ENCODE results near the gene NDEL1. TPM values are rescaled to one million over a fixed set of nuclear protein-coding genes. Genes with fewer than 3 reads are reported as not detected.
A peak's percentile ranks its signal among the peaks of the same experiment; 100 is the strongest.

Gene NDEL1
- polyA plus RNA-seq, 3 donors: 29.8 to 58.3 (median 39.7) TPM

DNA sequence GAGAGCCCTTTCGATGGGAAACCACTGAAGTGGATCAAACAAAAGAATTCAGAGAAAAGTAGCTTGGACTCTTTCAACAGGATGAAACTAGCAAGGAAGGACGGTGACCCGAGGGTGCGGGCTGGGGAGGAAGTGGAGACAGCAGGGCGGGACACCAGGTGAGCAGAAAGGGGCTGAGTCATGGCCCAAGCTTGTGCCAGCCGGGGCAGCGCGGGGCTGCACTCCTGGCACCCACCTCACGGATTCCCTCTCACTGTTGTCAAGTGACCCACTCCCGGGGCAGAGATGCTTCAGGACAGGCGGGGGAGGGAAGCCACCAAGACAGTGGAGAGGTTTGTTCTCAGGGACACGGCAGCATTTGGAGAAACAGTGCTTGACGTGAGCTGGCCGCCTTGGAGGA lies 27.3 kb upstream of the NDEL1 start:
- 41% methylated on average over 11 of the region's 14 CpGs for WGBS (ENCODE audit: insufficient coverage)
- no peak overlapping the region for H2AFZ ChIP-seq (ENCODE audit: insufficient read depth, low read depth, low read length, poor library complexity, severe bottlenecking)
- H3K79me2 ChIP-seq (ENCODE audit: insufficient read depth, low read length): peaks cover 1% of the 10 kb centered on the region
- Mint-ChIP-seq H3K27ac (peak overlapping the region in 1 of 7 donors; percentile 23), H3K36me3 (no peaks in the 10 kb centered on the region), H3K9me3 (no peaks in the 10 kb centered on the region), H3K27me3 (ENCODE audit: low read depth in 3 of 3) (peaks cover 0 to 8% (median 8%) of the 10 kb centered on the region in 3 donors), H3K4me1 (peaks cover 32% of the 10 kb centered on the region), H3K4me3 (no peak overlapping the region)
- peaks cover 25 to 34% of the 10 kb centered on the region in 2 donors for H3K4me1 ChIP-seq (ENCODE audit: control insufficient read depth in 1 of 2, insufficient read depth in 2 of 2, low read length in 2 of 2)
- no peaks in the 10 kb centered on the region for H3K27me3 ChIP-seq (ENCODE audit: control insufficient read depth in 2 of 2, insufficient read depth in 2 of 2, low read length in 2 of 2)
- no peaks in the 10 kb centered on the region for H4K20me1 ChIP-seq (ENCODE audit: insufficient read depth, low read length)
- H3K27ac ChIP-seq (ENCODE audit: low read depth in 1 of 2, low read length in 2 of 2): no peak overlapping the region
- H3K36me3 ChIP-seq (replicated peaks in 1 of 2; ENCODE audit: control insufficient read depth in 1 of 2, insufficient read depth in 2 of 2, low read length in 2 of 2): no peaks in the 10 kb centered on the region
- no peaks in the 10 kb centered on the region for H3K9me3 ChIP-seq (replicated peaks in 1 of 2; ENCODE audit: control insufficient read depth in 1 of 2, insufficient read depth in 1 of 2, low read length in 2 of 2)
- DNase-seq: no peak
- H3K4me3 ChIP-seq (replicated peaks in 1 of 3; ENCODE audit: low read depth in 2 of 3, low read length in 3 of 3): no peak overlapping the region
- TF ChIP-seq, protein P1, sequence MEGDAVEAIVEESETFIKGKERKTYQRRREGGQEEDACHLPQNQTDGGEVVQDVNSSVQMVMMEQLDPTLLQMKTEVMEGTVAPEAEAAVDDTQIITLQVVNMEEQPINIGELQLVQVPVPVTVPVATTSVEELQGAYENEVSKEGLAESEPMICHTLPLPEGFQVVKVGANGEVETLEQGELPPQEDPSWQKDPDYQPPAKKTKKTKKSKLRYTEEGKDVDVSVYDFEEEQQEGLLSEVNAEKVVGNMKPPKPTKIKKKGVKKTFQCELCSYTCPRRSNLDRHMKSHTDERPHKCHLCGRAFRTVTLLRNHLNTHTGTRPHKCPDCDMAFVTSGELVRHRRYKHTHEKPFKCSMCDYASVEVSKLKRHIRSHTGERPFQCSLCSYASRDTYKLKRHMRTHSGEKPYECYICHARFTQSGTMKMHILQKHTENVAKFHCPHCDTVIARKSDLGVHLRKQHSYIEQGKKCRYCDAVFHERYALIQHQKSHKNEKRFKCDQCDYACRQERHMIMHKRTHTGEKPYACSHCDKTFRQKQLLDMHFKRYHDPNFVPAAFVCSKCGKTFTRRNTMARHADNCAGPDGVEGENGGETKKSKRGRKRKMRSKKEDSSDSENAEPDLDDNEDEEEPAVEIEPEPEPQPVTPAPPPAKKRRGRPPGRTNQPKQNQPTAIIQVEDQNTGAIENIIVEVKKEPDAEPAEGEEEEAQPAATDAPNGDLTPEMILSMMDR (IDR thresholded peaks at IDR 0.05): no peak
- H3K4me2 ChIP-seq (replicated peaks; ENCODE audit: extremely low read depth, low read length, poor library complexity, severe bottlenecking): no peak overlapping the region
- intact Hi-C loops (cut with micrococcal nuclease): loop anchor here in 1 of 2 donors (5.0 kb wide), 1 partner anchor 34 kb away; no protein-coding TSS in a partner anchor
- no peak overlapping the region for H3K9ac ChIP-seq (ENCODE audit: insufficient read depth, low read length, poor library complexity, severe bottlenecking)

DNA sequence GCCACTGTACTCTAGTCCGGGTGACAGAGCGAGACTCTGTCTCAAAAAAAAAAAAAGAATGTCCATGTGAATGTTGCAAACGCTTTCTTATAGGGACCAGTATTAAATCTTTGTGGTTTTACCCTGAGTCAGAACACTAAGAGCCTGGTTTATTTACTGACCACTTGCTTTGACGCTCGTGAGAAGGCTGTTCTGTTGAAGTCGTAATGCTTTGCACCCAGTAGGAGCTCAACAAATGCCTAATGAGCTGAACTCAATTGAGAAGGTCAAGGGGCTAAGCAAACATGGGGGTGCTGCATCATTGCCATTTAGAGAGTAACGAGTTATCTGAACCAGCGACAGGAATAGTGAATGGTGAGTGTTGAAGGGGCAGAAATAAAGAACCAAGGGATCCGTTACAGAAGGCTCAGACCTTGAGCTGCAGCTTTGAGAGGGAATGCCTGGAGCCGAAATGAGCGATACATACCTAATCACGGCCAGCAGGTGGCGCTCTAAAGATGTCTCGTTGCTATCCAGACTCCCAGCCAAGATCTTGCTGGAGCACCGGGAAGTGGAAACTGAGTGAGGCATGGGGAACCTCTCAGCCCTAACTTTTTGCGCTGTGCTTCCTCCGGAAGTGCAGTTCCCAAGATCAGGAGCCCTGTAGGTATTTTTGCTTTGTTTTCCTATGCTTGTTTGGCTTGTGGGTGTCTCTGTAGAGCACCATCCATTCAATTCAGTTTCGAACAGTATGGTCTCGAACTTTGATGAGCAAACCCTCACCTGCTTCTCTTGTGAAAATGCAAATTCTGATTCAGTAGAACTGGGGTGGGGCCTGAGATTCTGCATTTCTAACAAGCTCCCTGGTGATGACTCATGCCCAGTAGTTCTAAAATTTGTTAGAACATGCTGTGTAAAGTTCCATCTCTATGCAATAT lies 25.5 kb upstream of the NDEL1 start:
- peak overlapping the region in 1 of 2 donors; percentile 4 for H3K27ac ChIP-seq (ENCODE audit: low read depth in 1 of 2, low read length in 2 of 2)
- no peaks in the 10 kb centered on the region for H4K20me1 ChIP-seq (ENCODE audit: insufficient read depth, low read length)
- WGBS (ENCODE audit: insufficient coverage): 47% methylated on average over 10 of the region's 19 CpGs
- H3K79me2 ChIP-seq (ENCODE audit: insufficient read depth, low read length): peaks cover 7% of the 10 kb centered on the region
- TF ChIP-seq, protein P1 (IDR thresholded peaks at IDR 0.05): peak; percentile 93
- Mint-ChIP-seq H3K4me1 (peaks cover 46% of the 10 kb centered on the region), H3K4me3 (peak overlapping the region; percentile 69 to 71), H3K9me3 (no peaks in the 10 kb centered on the region), H3K36me3 (no peaks in the 10 kb centered on the region), H3K27me3 (ENCODE audit: low read depth in 3 of 3) (peaks cover 0 to 9% (median 8%) of the 10 kb centered on the region in 3 donors), H3K27ac (peak overlapping the region; percentile 58 to 91 (median 80))
- peak overlapping the region; percentile 42 for H3K4me2 ChIP-seq (replicated peaks; ENCODE audit: extremely low read depth, low read length, poor library complexity, severe bottlenecking)
- H2AFZ ChIP-seq (ENCODE audit: insufficient read depth, low read depth, low read length, poor library complexity, severe bottlenecking): peak overlapping the region; percentile 18
- peak overlapping the region in 1 of 3 experiments; percentile 27 for H3K4me3 ChIP-seq (replicated peaks in 1 of 3; ENCODE audit: low read depth in 2 of 3, low read length in 3 of 3)
- peak; percentile 73 to 86 (median 83) for DNase-seq
- intact Hi-C loops (cut with micrococcal nuclease): loop anchor here (1.0 to 5.0 kb wide), 5 partner anchors 10 to 337 kb away; no protein-coding TSS in a partner anchor
- no peaks in the 10 kb centered on the region for H3K36me3 ChIP-seq (replicated peaks in 1 of 2; ENCODE audit: control insufficient read depth in 1 of 2, insufficient read depth in 2 of 2, low read length in 2 of 2)
- no peaks in the 10 kb centered on the region for H3K27me3 ChIP-seq (ENCODE audit: control insufficient read depth in 2 of 2, insufficient read depth in 2 of 2, low read length in 2 of 2)
- H3K4me1 ChIP-seq (ENCODE audit: control insufficient read depth in 1 of 2, insufficient read depth in 2 of 2, low read length in 2 of 2): peaks cover 34 to 52% of the 10 kb centered on the region in 2 donors
- H3K9ac ChIP-seq (ENCODE audit: insufficient read depth, low read length, poor library complexity, severe bottlenecking): no peak overlapping the region
- H3K9me3 ChIP-seq (replicated peaks in 1 of 2; ENCODE audit: control insufficient read depth in 1 of 2, insufficient read depth in 1 of 2, low read length in 2 of 2): no peaks in the 10 kb centered on the region
